SK-MEL-5 (cell line): ENCODE measurements around the gene PLEKHM3. TPM values are rescaled to one million over a fixed set of nuclear protein-coding genes. Genes with fewer than 3 reads are reported as not detected.

ENCODE experiments used
- DNase-seq: peaks from one replicate; pipeline ENCODE4 v3.0.0-alpha.2; 2016; ENCODE audit warnings: low read depth, low spot score
- in situ Hi-C: cut with HindIII; loops from 2 replicates; pipeline ENCODE4 v1.10.0; 2016; ENCODE audit warnings: low sequenced_read_pairs, high pct_unique_total_duplicates, low pct_unique_long_range_greater_than_20kb
- total RNA-seq: library from RNA; depleted of rRNA; stranded (reverse); fragments of >200 nt; shearing (Covaris generic); gene quantifications from 2 replicates; pipeline ENCODE4 v1.2.3, GENCODE V29; 2014

The PLEKHM3 gene
- total RNA-seq, 1 experiment from 2014 or later: 3.2 TPM

DNA sequence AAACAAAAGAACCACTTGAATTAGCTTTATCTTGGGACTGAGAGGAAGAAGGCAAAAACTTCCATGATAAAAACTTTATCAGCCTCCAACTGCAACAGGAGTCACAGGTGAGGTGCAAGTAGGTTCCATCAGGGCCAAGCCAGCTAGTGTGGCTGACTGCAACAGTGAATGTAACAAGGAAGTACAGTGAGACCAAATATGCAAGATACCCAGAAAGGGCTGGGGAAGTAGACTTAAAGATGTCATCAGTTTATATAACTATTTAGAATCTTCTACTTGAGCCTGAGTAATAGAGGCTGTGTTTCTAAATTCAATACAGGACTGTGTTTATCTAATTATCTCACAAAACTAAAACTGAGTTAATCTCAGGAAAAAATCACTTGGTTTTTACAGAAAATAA lies 14.8 kb downstream of the PLEKHM3 start:
- in situ Hi-C loops: no loop called here
- DNase-seq: no peak

GRCh38 chr2:208006833-208007232 lies 18.5 kb downstream of the PLEKHM3 start:
- no peak for DNase-seq
- in situ Hi-C loops: no loop called here

DNA sequence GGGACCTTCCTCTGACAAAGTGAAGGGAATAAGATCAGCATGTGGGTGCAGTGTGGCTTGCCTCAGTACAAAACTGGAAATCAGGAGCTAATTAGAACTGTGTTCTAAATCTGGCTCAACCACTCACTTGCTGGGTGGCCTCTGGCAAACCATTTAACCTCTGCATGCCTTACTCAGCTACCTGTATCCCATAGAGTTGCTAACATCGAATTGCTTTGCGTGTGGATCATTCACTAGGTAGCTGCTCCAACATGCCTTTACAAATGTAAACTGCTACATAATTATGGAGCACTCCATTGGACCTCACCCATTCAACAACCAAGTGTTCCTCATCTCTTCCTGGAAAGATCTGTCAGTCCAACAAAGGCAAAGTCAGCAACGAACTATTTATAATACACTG lies 19.0 kb downstream of the PLEKHM3 start:
- in situ Hi-C loops: no loop called here
- DNase-seq: no peak

- in situ Hi-C loops: no loop called here
- DNase-seq: no peak
These were observed 23.4 kb downstream of the PLEKHM3 start for GRCh38 chr2:208001924-208002323.

DNA sequence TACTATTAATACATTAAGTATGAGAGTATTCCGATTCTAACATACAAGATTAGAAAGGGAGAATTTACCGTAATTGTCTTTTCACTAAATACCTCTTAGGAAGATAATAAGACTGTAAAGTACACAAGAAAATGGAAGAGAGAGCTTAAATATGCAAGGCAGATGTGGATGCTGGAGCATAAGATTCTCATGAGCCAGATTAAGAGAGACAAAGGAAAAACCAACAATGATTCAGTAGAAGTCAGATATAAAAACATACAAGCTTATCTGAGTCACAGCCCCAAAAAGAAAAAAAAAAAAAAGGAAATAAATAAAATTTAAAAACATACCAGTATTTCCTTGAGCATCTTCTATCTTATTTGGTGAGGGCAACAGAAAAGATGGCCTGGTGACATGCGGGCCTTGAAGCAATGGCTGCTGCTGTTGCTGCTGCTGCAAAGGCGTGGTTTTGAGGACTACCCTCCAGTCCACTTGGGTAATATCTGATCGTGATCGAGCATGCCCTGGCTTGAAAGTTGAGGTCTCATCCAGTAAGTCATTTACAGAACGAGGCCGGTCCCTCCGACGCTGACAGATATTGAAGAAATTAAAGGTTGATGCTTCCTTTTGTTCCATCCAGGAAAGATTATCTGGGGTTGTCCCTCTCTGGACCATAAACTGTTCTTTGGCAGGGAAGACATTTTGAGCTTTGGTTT lies 24.5 kb downstream of the PLEKHM3 start:
- DNase-seq: no peak
- in situ Hi-C loops: no loop called here

GRCh38 chr2:207996848-207997247 lies 28.5 kb downstream of the PLEKHM3 start:
- no peak for DNase-seq
- in situ Hi-C loops: no loop called here

DNA sequence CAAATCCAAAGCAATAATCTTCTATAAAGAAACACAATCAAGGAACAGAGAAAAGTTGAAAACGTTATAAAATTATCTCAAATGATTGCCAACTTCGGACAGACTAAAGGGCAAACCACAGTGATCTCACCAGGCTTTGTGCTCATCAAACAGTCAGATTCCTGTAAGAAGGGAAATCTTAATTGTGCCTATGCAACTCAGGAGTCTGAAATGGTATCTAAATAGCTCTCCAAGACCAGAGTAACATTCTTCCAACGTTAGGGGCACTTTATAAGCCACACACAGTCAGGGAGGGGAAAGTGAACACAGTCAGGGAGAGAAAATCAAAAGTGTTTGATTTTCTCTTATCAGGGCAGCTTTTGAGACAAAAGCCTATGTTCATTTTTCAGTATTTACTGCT lies 29.4 kb downstream of the PLEKHM3 start:
- no peak for DNase-seq
- in situ Hi-C loops: no loop called here

DNA sequence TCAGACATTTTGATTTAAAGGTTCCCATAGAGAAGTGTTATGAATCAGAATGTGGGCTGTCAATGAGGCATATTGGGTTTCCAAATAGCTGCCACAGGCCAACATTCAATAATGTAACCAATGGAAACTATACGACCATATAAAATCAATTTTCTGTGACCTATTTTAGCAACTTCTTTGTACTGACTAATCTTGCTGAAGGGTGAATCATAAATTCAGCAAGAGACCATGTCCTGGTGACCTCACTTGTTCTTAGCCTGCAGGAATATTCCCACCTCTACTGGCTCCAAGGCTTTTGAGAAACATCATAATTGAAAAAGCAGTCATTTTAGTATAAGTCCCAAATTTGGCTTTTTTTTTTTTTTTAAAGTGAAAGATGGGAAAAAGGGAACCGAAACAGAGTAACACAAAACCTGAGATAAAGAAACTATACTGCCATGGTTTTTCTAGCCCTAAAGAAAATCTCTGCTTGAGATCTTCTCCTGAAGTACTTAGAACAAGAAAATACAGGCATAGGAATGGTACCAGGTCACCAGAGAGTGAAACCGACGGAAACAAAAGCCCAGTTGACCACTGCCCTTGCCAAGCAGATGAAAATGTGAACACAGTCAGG lies 32.1 kb downstream of the PLEKHM3 start:
- no peak for DNase-seq
- in situ Hi-C loops: no loop called here

- DNase-seq: no peak
- in situ Hi-C loops: no loop called here
These were observed 33.4 kb downstream of the PLEKHM3 start for GRCh38 chr2:207991944-207992343.

GRCh38 chr2:207990784-207991183 lies 34.5 kb downstream of the PLEKHM3 start:
- in situ Hi-C loops: no loop called here
- DNase-seq: no peak

GRCh38 chr2:207988975-207989374 lies 36.4 kb downstream of the PLEKHM3 start:
- no peak for DNase-seq
- in situ Hi-C loops: no loop called here

DNA sequence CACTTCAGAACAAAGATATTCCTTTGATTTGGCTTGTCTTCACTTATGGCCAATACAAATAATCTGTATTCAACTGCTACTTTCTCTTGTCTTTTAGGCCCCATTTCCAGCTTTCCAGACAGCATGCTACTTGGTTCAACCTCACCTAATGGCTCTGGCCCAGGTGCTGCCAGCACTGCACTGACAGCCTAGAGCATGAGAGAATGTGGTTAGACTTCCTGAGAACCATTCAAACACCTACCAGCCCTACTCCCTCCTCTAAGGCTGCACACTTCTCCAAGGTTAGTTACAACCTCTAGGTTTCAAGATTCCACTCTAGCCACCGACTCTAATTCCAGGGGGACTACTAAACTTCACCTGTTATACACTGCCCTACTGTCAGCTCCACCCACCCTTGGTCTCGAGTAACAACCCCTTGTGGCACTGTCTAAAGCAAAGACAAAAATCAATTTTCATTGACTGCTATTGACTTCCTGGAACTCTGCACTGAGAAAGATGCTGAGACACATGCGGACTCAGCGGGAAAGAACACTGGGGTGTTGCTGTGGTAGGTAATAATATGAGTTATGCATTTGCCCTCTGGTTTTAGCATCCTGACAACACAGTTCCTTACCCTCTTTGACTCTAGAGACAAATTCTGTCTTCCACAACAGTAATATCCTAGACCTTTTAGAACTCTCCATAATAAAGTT lies 38.2 kb downstream of the PLEKHM3 start:
- no peak for DNase-seq
- in situ Hi-C loops: no loop called here

DNA sequence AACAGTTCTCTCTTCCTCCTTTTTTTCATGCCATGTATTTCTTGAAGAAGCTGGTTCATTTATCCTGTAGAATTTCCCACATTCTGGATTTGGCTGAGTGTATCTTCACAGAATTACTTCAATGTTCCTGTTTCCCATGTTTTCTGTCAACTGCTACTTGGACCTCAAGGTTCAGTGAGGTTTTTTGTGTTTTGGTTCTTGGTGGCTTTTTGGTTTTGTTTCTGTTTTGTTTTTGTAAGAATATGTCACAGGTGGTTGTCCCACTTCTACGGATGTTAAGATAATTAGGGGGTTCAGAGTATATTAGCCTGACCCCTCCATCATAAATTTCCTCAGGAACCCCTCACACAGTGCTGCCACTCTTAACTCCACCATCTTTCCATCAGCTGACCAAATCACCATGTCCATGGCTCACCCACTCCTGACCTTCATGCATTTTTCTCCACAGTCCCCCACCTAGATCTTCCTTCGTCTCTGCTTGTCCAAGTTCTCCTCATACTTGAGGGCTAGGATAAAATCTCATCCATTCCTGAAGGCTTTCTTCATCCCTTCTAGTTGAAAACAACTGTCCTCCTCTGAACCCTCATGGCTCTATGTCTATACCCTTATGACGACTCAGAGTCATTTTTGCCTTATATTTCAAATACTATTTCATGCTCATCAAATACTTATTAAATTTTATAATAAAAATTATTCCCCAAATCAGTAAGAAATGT lies 40.4 kb downstream of the PLEKHM3 start:
- DNase-seq: no peak
- in situ Hi-C loops: no loop called here

DNA sequence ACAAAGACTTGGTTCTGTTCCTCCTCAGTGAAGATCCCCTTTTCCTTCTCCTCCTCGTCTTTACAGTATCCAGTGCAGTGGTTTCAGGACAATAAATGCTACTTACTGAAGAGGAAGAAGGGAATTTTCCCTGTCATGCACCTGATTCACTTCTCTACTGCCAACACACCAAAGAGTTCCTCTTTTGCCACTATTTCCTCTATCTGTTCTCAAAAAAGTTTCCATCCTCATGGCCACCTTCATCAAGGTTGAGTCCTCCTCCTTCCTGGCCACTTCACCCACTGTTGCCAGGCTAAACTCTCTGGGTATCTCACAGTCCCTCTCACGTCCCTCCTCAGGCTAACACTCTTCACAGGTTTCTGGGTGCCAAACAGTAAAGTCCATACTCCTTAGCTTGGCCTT lies 41.7 kb downstream of the PLEKHM3 start:
- DNase-seq: no peak
- in situ Hi-C loops: no loop called here

GRCh38 chr2:207978177-207978948 lies 47.0 kb downstream of the PLEKHM3 start:
- in situ Hi-C loops: no loop called here
- DNase-seq: no peak

DNA sequence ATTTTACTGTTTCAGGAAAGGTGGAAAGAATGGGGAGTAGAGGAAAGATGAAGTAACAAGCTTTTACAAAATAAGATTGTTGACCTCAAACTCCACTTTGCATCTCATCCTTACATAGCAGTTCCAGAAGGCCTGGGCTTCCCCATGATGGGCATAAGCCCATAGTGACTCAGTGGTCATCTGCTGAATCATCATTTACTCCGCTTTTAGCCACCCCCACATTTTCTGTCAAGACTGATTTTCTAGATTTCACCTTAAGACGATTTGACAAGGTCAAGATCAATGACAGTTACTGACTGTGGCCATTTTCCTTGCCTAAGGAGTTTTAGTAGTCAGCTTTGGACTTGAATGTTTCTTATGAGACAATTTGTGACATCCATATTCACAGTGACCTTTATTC lies 49.4 kb downstream of the PLEKHM3 start:
- no peak for DNase-seq

GRCh38 chr2:207974216-207974605 lies 51.1 kb downstream of the PLEKHM3 start:
- no peak for DNase-seq
- in situ Hi-C loops: no loop called here

More for the DNA sequence above, 49.4 kb downstream of the PLEKHM3 start:
- in situ Hi-C loops: no loop called here

DNA sequence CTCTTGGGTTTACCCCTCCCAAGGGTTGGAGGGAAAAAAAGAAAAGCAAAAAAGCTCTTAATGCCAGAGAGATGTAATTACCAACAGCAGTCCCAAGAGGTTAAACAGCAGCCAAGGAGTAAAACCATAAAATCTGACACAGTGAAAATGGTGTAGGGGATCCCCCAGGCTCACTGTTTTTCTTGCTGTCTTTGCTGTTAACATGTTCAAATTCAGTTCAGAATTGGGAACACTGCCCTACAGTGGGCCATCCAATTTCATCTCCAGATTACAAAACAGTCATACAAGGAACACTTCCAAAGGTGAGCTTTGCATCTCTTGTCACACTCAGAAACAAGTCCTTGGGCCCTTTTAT lies 54.5 kb downstream of the PLEKHM3 start:
- no peak for DNase-seq
- in situ Hi-C loops: no loop called here
